Lung microvascular endothelial cell (primary cell): ENCODE measurements around the gene GLUD1. TPM values are rescaled to one million over a fixed set of nuclear protein-coding genes. Genes with fewer than 3 reads are reported as not detected.

Experiments used
- total RNA-seq: library from RNA; depleted of rRNA; stranded (reverse); fragments of >200 nt; gene quantifications from 2 replicates; pipeline ENCODE4 v1.2.1, GENCODE V29; 2014

GLUD1 gene
- total RNA-seq, 1 donor from 2014 or later = 141 TPM

Other genes starting within 250 kb of the GLUD1 start
- gene MMRN2, start 137.2 kb downstream of the GLUD1 start, total RNA-seq = 14.9 and 96.3 TPM in 2 replicates
- 46.2 and 112 TPM in 2 replicates for gene SNCG, start 136.2 kb downstream of the GLUD1 start, total RNA-seq
- 10.1 and 37.7 TPM in 2 replicates for gene ADIRF, start 126.4 kb downstream of the GLUD1 start, total RNA-seq
- gene FAM25A, start 74.5 kb downstream of the GLUD1 start, total RNA-seq = not detected in 2 replicates
- 14.6 and 19.2 TPM in 2 replicates for gene SHLD2, start 363 bp upstream of the GLUD1 start, total RNA-seq
- under 0.01 and 0.20 TPM in 2 replicates for gene NUTM2A, start 130.6 kb upstream of the GLUD1 start, total RNA-seq